Measurements from ENCODE around the gene TCF7L2.

- TF ChIP-seq POLR2A (IDR thresholded peaks at IDR 0.05; ENCODE audit: low read depth, low read length) (no peak), TAF1 (IDR thresholded peaks at IDR 0.05; ENCODE audit: borderline replicate concordance, low read depth, low read length) (no peak)
These were observed 83.9 kb downstream of the TCF7L2 start for GRCh38 chr10:113033991-113034390.

Data from GM12892 (cell line).